WTC11 (cell line): ENCODE results near the gene OBSCN. TPM values are rescaled to one million over a fixed set of nuclear protein-coding genes. Genes with fewer than 3 reads are reported as not detected.

Experiments
- ATAC-seq: fragments of 200-7000 bp; cut with Tn5 transposase; 2 replicates; pipeline ENCODE4 v1.10.0; 2021; ENCODE audit warnings: mild to moderate bottlenecking, moderate library complexity
- CTCF ChIA-PET: fragments of 300-600 bp; sonication (Branson Sonifier 250); formaldehyde crosslinking; loops from one replicate; lab custom pipeline; 2021; ENCODE audit warnings: antibody characterized with exemption; lab: Charles Lee
- POLR2A ChIA-PET: fragments of 350-600 bp; sonication (Branson Sonifier 250); formaldehyde crosslinking; loops from one replicate; lab custom pipeline; 2021; ENCODE audit warnings: antibody characterized with exemption; lab: Charles Lee
- DNase-seq: peaks from one replicate; pipeline ENCODE4 v3.0.0; 2021; ENCODE audit warnings: low spot score
- H3K27ac Mint-ChIP-seq: 2 replicates; pipeline ENCODE4 v1.8.0; 2021; ENCODE audit warnings: mixed read lengths
- H3K27me3 Mint-ChIP-seq: 2 replicates; pipeline ENCODE4 v1.8.0; 2021; ENCODE audit warnings: low read depth, mild to moderate bottlenecking, moderate library complexity, mixed read lengths
- H3K36me3 Mint-ChIP-seq: 2 replicates; pipeline ENCODE4 v1.8.0; 2021; ENCODE audit warnings: mixed read lengths
- H3K4me1 Mint-ChIP-seq: 2 replicates; pipeline ENCODE4 v1.8.0; 2022; ENCODE audit warnings: mixed read lengths
- H3K4me3 Mint-ChIP-seq: 2 replicates; pipeline ENCODE4 v1.8.0; 2021; ENCODE audit warnings: mild to moderate bottlenecking, moderate library complexity, mixed read lengths
- H3K9me3 Mint-ChIP-seq: 2 replicates; pipeline ENCODE4 v1.8.0; 2021; ENCODE audit warnings: mixed read lengths
- AFF4 ChIP-seq: sonication (generic); formaldehyde crosslinking; IDR thresholded peaks from 2 replicates; pipeline ENCODE4 v1.8.1; 2023; ENCODE audit warnings: mild to moderate bottlenecking, missing genetic modification reagents, borderline replicate concordance
- ARID4B ChIP-seq: sonication (generic); formaldehyde crosslinking; IDR thresholded peaks from 2 replicates; pipeline ENCODE4 v1.8.0; 2023; ENCODE audit warnings: missing genetic modification reagents, mild to moderate bottlenecking, borderline replicate concordance
- ATF6 ChIP-seq: sonication (generic); formaldehyde crosslinking; IDR thresholded peaks from 2 replicates; pipeline ENCODE4 v1.8.1; 2023; ENCODE audit warnings: mild to moderate bottlenecking, missing genetic modification reagents
- CDX4 ChIP-seq: fragments of 250-450 bp; sonication (Bioruptor Pico); IDR thresholded peaks from 2 replicates; pipeline ENCODE4 v1.9.0; 2021; ENCODE audit warnings: moderate library complexity, mild to moderate bottlenecking, inconsistent platforms, borderline replicate concordance
- CREM ChIP-seq: sonication (generic); formaldehyde crosslinking; IDR thresholded peaks from 2 replicates; pipeline ENCODE4 v1.8.1; 2022; ENCODE audit warnings: mild to moderate bottlenecking, missing genetic modification reagents, moderate library complexity
- ERG ChIP-seq: fragments of 250-450 bp; sonication (Bioruptor Pico); IDR thresholded peaks from 2 replicates; pipeline ENCODE4 v1.8.0; 2021; ENCODE audit warnings: mild to moderate bottlenecking
- GABPB1 ChIP-seq: sonication (generic); formaldehyde crosslinking; IDR thresholded peaks from 2 replicates; pipeline ENCODE4 v1.8.1; 2023; ENCODE audit warnings: mild to moderate bottlenecking, missing genetic modification reagents
- GTF2I ChIP-seq: fragments of 250-450 bp; sonication (Bioruptor Pico); conservative IDR thresholded peaks from 2 replicates; pipeline ENCODE4 v1.4.0; 2021; ENCODE audit warnings: mild to moderate bottlenecking
- HMGXB4 ChIP-seq: sonication (generic); formaldehyde crosslinking; IDR thresholded peaks from 2 replicates; pipeline ENCODE4 v1.8.1; 2023; ENCODE audit warnings: mild to moderate bottlenecking, moderate library complexity, missing genetic modification reagents
- MLX ChIP-seq: sonication (generic); formaldehyde crosslinking; IDR thresholded peaks from 2 replicates; pipeline ENCODE4 v1.8.1; 2023; ENCODE audit warnings: mild to moderate bottlenecking, missing genetic modification reagents, moderate library complexity
- PREB ChIP-seq: sonication (generic); formaldehyde crosslinking; IDR thresholded peaks from 2 replicates; pipeline ENCODE4 v1.8.1; 2022; ENCODE audit warnings: mild to moderate bottlenecking, missing genetic modification reagents, moderate library complexity, borderline replicate concordance
- SP1 ChIP-seq: sonication (generic); formaldehyde crosslinking; conservative IDR thresholded peaks from 2 replicates; pipeline ENCODE4 v1.8.1; 2022; ENCODE audit warnings: missing genetic modification reagents
- STAT6 ChIP-seq: sonication (generic); formaldehyde crosslinking; conservative IDR thresholded peaks from 2 replicates; pipeline ENCODE4 v1.8.1; 2023; ENCODE audit warnings: mild to moderate bottlenecking, low read depth, missing genetic modification reagents, moderate library complexity
- ZBTB43 ChIP-seq: sonication (generic); formaldehyde crosslinking; IDR thresholded peaks from 2 replicates; pipeline ENCODE4 v1.8.1; 2023; ENCODE audit warnings: mild to moderate bottlenecking, missing genetic modification reagents
- ZNF317 ChIP-seq: sonication (generic); formaldehyde crosslinking; IDR thresholded peaks from 2 replicates; pipeline ENCODE4 v1.8.1; 2023; ENCODE audit warnings: low read depth, mild to moderate bottlenecking, moderate library complexity, missing genetic modification reagents, borderline replicate concordance
- ZNF671 ChIP-seq: fragments of 250-450 bp; sonication (Bioruptor Pico); IDR thresholded peaks from 2 replicates; pipeline ENCODE4 v1.8.0; 2021; ENCODE audit warnings: mild to moderate bottlenecking
- total RNA-seq: library from RNA; stranded (reverse); gene quantifications from 3 replicates; pipeline ENCODE4 v1.2.3, GENCODE V29; 2021

Gene OBSCN
- total RNA-seq, 1 experiment from 2014 or later, result 38.8 TPM

- POLR2A ChIA-PET, result no interaction called here
- Mint-ChIP-seq H3K27ac (no peak overlapping the region), H3K27me3 (no peaks in the 10 kb centered on the region), H3K4me3 (no peak overlapping the region), H3K4me1 (0 out of 2 replicates have a peak, but pooled peaks cover 5% of the 10 kb centered on the region), H3K36me3 (no peaks in the 10 kb centered on the region), H3K9me3 (no peaks in the 10 kb centered on the region)
- CTCF ChIA-PET, result no interaction called here
- no peak for DNase-seq
- ATAC-seq, result no peak
- TF ChIP-seq GTF2I (CRISPR knock-in tag) (no peak), PREB (CRISPR knock-in tag) (no peak), ARID4B (CRISPR knock-in tag) (no peak), MLX (CRISPR knock-in tag) (no peak), STAT6 (no peak), CREM (CRISPR knock-in tag) (no peak), SP1 (CRISPR knock-in tag) (no peak), ZBTB43 (CRISPR knock-in tag) (no peak), ATF6 (CRISPR knock-in tag) (no peak), ZNF317 (CRISPR knock-in tag) (no peak), AFF4 (CRISPR knock-in tag) (no peak), HMGXB4 (CRISPR knock-in tag) (no peak), ERG (CRISPR knock-in tag) (no peak), GABPB1 (CRISPR knock-in tag) (no peak), ZNF671 (CRISPR knock-in tag) (no peak), CDX4 (CRISPR knock-in tag) (no peak)
These were observed 37.2 kb upstream of the OBSCN start for GRCh38 chr1:228170666-228171065.
